ENCODE data around the gene CD177.

Gene CD177

GRCh38 chr19:43308244-43308815, 45.2 kb upstream of the CD177 start:
- Histone ChIP-seq H3K79me2 (ENCODE audit: insufficient read depth, low read length) (no peaks in the 10 kb centered on the region), H4K20me1 (ENCODE audit: low read depth, low read length) (no peaks in the 10 kb centered on the region), H3K27ac (ENCODE audit: low read depth, low read length) (no peak overlapping the region), H3K4me2 (ENCODE audit: low read depth, low read length, poor library complexity, severe bottlenecking) (no peak overlapping the region), H3K36me3 (ENCODE audit: low read length) (no peaks in the 10 kb centered on the region), H3K27me3 (ENCODE audit: low read length) (no peaks in the 10 kb centered on the region), H3F3A (ENCODE audit: insufficient read depth) (no peaks in the 10 kb centered on the region), H2AFZ (ENCODE audit: low read depth, low read length, severe bottlenecking) (no peak overlapping the region), H3K9me3 (ENCODE audit: insufficient read depth, low read length) (no peaks in the 10 kb centered on the region), H3K9me2 (replicated peaks; ENCODE audit: insufficient read depth, low read length) (no peaks in the 10 kb centered on the region), H3K4me3 (ENCODE audit: insufficient read depth, low read length, poor library complexity, severe bottlenecking) (no peak overlapping the region), H3K9ac (ENCODE audit: low read length) (no peak overlapping the region)
- TF ChIP-seq EZH2phosphoT487 (conservative IDR thresholded peaks at IDR 0.05; ENCODE audit: low read length) (no peak), CTCF (IDR thresholded peaks at IDR 0.05; ENCODE audit: insufficient read depth, low read length, poor library complexity, severe bottlenecking) (no peak)

GRCh38 chr19:43309466-43309865, 44.0 kb upstream of the CD177 start:
- H3K27ac ChIP-seq (ENCODE audit: low read depth, low read length) = no peak overlapping the region
- H4K20me1 ChIP-seq (ENCODE audit: low read depth, low read length) = no peaks in the 10 kb centered on the region
- no peak for TF ChIP-seq EZH2phosphoT487 (conservative IDR thresholded peaks at IDR 0.05; ENCODE audit: low read length)
- no peak for TF ChIP-seq CTCF (IDR thresholded peaks at IDR 0.05; ENCODE audit: insufficient read depth, low read length, poor library complexity, severe bottlenecking)
- H3K36me3 ChIP-seq (ENCODE audit: low read length) = no peaks in the 10 kb centered on the region
- H3K27me3 ChIP-seq (ENCODE audit: low read length) = no peaks in the 10 kb centered on the region
- no peaks in the 10 kb centered on the region for H3K79me2 ChIP-seq (ENCODE audit: insufficient read depth, low read length)
- no peak overlapping the region for H3K9ac ChIP-seq (ENCODE audit: low read length)
- H3K9me3 ChIP-seq (ENCODE audit: insufficient read depth, low read length) = no peaks in the 10 kb centered on the region
- H3F3A ChIP-seq (ENCODE audit: insufficient read depth) = no peaks in the 10 kb centered on the region
- no peak overlapping the region for H3K4me3 ChIP-seq (ENCODE audit: insufficient read depth, low read length, poor library complexity, severe bottlenecking)
- no peak overlapping the region for H2AFZ ChIP-seq (ENCODE audit: low read depth, low read length, severe bottlenecking)
- no peaks in the 10 kb centered on the region for H3K9me2 ChIP-seq (replicated peaks; ENCODE audit: insufficient read depth, low read length)
- no peak overlapping the region for H3K4me2 ChIP-seq (ENCODE audit: low read depth, low read length, poor library complexity, severe bottlenecking)

- H3K9me2 ChIP-seq (replicated peaks; ENCODE audit: insufficient read depth, low read length) = no peaks in the 10 kb centered on the region
Observed at GRCh38 chr19:43310221-43310620, 43.3 kb upstream of the CD177 start.

More at GRCh38 chr19:43310221-43310620, 43.3 kb upstream of the CD177 start:
- no peak for TF ChIP-seq EZH2phosphoT487 (conservative IDR thresholded peaks at IDR 0.05; ENCODE audit: low read length)
- no peak for TF ChIP-seq CTCF (IDR thresholded peaks at IDR 0.05; ENCODE audit: insufficient read depth, low read length, poor library complexity, severe bottlenecking)
- Histone ChIP-seq H3F3A (ENCODE audit: insufficient read depth) (no peaks in the 10 kb centered on the region), H3K9me3 (ENCODE audit: insufficient read depth, low read length) (no peaks in the 10 kb centered on the region), H3K9ac (ENCODE audit: low read length) (no peak overlapping the region), H3K27me3 (ENCODE audit: low read length) (no peaks in the 10 kb centered on the region), H3K27ac (ENCODE audit: low read depth, low read length) (no peak overlapping the region), H3K36me3 (ENCODE audit: low read length) (no peaks in the 10 kb centered on the region), H3K79me2 (ENCODE audit: insufficient read depth, low read length) (no peaks in the 10 kb centered on the region), H3K4me3 (ENCODE audit: insufficient read depth, low read length, poor library complexity, severe bottlenecking) (no peak overlapping the region), H2AFZ (ENCODE audit: low read depth, low read length, severe bottlenecking) (no peak overlapping the region), H3K4me2 (ENCODE audit: low read depth, low read length, poor library complexity, severe bottlenecking) (no peak overlapping the region), H4K20me1 (ENCODE audit: low read depth, low read length) (no peaks in the 10 kb centered on the region)
